ENCODE measurements around the gene WNK4. TPM values are rescaled to one million over a fixed set of nuclear protein-coding genes. Genes with fewer than 3 reads are reported as not detected.

Gene WNK4
- total and polyA plus RNA-seq, 9 of the 15 experiments (the other 6 are each of a cell fraction or from before 2014, with no cell fraction given), result 0.32 to 25.8 (median 4.5) TPM

GRCh38 chr17:42798383-42799380, 18.3 kb downstream of the WNK4 start, which contains the start of the genes CNTD1 and COA3 (continued):
- 0 out of 2 replicates have a peak, but pooled peaks have one; percentile 70 for TF ChIP-seq ZHX1 (conservative IDR thresholded peaks at IDR 0.05; ENCODE audit: low read length)
- TF ChIP-seq MBD2 (IDR thresholded peaks at IDR 0.05; ENCODE audit: borderline replicate concordance, low read depth), result peak; percentile 84
- TF ChIP-seq BRD9 (IDR thresholded peaks at IDR 0.05; ENCODE audit: low read depth, partially characterized antibody), result peak; percentile 58
- peak; percentile 69 for TF ChIP-seq ZNF592 (IDR thresholded peaks at IDR 0.05)
- TF ChIP-seq NONO (IDR thresholded peaks at IDR 0.05; ENCODE audit: low read depth in 2 of 2, low read length in 1 of 2), result peak in 1 of 2 experiments; percentile 57; a peak in 1 of 4 replicates
- TF ChIP-seq JUN (IDR thresholded peaks at IDR 0.05; ENCODE audit: borderline replicate concordance, low read depth, low read length), result peak; percentile 34; the same call in 1 of the 2 replicates
- no peak for TF ChIP-seq JUN (CRISPR knock-in tag; IDR thresholded peaks at IDR 0.05; ENCODE audit: borderline replicate concordance)
- 0 out of 2 replicates have a peak, but pooled peaks have one; percentile 32 for TF ChIP-seq SMAD4 (CRISPR knock-in tag; conservative IDR thresholded peaks at IDR 0.05)
- 0 out of 2 replicates have a peak, but pooled peaks have one; percentile 6 for TF ChIP-seq CC2D1A (IDR thresholded peaks at IDR 0.05)
- TF ChIP-seq ESRRA (IDR thresholded peaks at IDR 0.05; ENCODE audit: borderline replicate concordance, low read depth), result peak; percentile 45; the same call in 1 of the 2 replicates

Data from K562 (cell line).